ENCODE data around the gene GRN. TPM values are rescaled to one million over a fixed set of nuclear protein-coding genes. Genes with fewer than 3 reads are reported as not detected.
"Not testable (repeated sequence)": the region's sequence is repeated elsewhere in the genome, so short reads cannot be mapped to it uniquely, and the experiment has no call there.

The GRN gene
- total RNA-seq, 1 donor from 2014 or later = 270 TPM

DNA sequence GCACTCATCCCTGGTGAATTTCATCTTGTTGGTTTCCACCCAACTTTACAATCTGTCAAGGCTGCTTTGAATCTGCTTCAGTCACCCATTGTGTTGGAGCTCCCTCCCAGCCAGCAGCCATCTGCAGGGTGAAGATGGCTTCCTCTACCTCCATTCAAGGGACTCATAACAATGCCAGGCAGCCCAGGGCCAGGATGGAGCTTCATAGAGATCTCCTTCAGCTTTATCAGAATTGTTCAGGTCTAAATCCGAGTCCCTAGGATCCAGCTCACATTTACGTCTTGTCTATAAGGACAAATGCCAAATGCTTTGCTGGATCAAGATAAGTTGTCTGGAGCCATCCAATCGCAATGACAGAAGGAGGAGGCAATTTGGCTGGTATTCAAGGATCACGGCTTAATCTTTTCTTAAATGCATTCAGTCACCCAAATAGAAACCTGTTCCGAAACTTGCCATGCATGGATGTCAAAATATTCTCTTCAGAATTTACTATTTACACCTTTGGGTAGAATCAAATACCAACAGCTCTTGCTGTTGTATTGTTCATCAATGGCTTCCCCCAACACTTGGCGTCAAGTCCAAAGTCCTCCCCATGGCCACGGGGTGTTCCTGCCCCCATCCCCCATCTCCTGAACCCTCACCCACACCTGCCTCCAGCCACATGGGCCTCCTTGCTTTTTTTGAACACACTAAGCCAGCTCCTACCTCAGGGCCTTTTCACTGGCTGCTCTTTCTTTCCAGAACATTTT, 22.3 kb downstream of the GRN start:
- no peaks in the 10 kb centered on the region for H3K36me3 ChIP-seq (ENCODE audit: control insufficient read depth in 3 of 3, insufficient read depth in 3 of 3, low read length in 3 of 3)
- no peaks in the 10 kb centered on the region for H3K9me3 ChIP-seq (ENCODE audit: control insufficient read depth in 3 of 3, low read length in 3 of 3)
- no peak overlapping the region for H3K9ac ChIP-seq (ENCODE audit: low read depth in 1 of 3, low read length in 3 of 3)
- no peak overlapping the region for H3K27ac ChIP-seq (ENCODE audit: low read depth, low read length)
- H3K27me3 ChIP-seq (ENCODE audit: control insufficient read depth in 3 of 3, insufficient read depth in 3 of 3, low read length in 3 of 3) = peaks cover 6 to 28% (median 27%) of the 10 kb centered on the region in 3 donors
- H3K4me3 ChIP-seq (ENCODE audit: low read length in 3 of 3) = no peak overlapping the region
- peaks cover 0 to 5% (median 0%) of the 10 kb centered on the region in 3 donors for H3K4me1 ChIP-seq (ENCODE audit: control insufficient read depth in 3 of 3, insufficient read depth in 3 of 3, low read length in 3 of 3)

- H3K9me3 ChIP-seq (ENCODE audit: control insufficient read depth in 3 of 3, low read length in 3 of 3); H3K27ac ChIP-seq (ENCODE audit: low read depth, low read length); H3K4me1 ChIP-seq (ENCODE audit: control insufficient read depth in 3 of 3, insufficient read depth in 3 of 3, low read length in 3 of 3); H3K36me3 ChIP-seq (ENCODE audit: control insufficient read depth in 3 of 3, insufficient read depth in 3 of 3, low read length in 3 of 3); H3K9ac ChIP-seq (ENCODE audit: low read depth in 1 of 3, low read length in 3 of 3); H3K4me3 ChIP-seq (ENCODE audit: low read length in 3 of 3): not testable (repeated sequence)
- peaks cover 8 to 31% (median 28%) of the 10 kb centered on the region in 3 donors for H3K27me3 ChIP-seq (ENCODE audit: control insufficient read depth in 3 of 3, insufficient read depth in 3 of 3, low read length in 3 of 3)
Measured at GRCh38 chr17:44368391-44369243, 23.5 kb downstream of the GRN start.

DNA sequence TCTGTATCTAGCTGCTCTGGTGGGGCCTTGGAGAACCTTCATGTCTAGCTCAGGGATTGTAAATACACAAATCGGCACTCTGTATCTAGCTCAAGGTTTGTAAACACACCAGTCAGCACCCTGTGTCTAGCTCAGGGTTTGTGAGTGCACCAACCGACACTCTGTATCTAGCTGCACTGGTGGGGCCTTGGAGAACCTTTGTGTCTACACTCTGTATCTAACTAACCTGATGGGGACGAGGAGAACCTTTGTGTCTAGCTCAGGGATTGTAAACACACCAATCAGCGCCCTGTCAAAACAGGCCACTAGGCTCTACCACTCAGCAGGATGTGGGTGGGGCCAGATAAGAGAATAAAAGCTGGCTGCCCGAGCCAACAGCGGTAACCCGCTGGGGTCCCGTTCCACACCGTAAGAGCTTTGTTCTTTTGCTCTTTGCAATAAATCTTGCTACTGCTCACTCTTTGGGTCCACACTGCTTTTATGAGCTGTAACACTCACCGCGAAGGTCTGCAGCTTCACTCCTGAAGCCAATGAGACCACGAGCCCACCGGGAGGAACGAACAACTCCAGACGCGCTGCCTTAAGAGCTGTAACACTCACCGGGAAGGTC, 24.4 kb downstream of the GRN start:
- not testable (repeated sequence) for H3K9ac ChIP-seq (ENCODE audit: low read depth in 1 of 3, low read length in 3 of 3); H3K36me3 ChIP-seq (ENCODE audit: control insufficient read depth in 3 of 3, insufficient read depth in 3 of 3, low read length in 3 of 3); H3K4me1 ChIP-seq (ENCODE audit: control insufficient read depth in 3 of 3, insufficient read depth in 3 of 3, low read length in 3 of 3); H3K4me3 ChIP-seq (ENCODE audit: low read length in 3 of 3); H3K27ac ChIP-seq (ENCODE audit: low read depth, low read length); H3K9me3 ChIP-seq (ENCODE audit: control insufficient read depth in 3 of 3, low read length in 3 of 3)
- H3K27me3 ChIP-seq (ENCODE audit: control insufficient read depth in 3 of 3, insufficient read depth in 3 of 3, low read length in 3 of 3) = peaks cover 16 to 37% (median 32%) of the 10 kb centered on the region in 3 donors

DNA sequence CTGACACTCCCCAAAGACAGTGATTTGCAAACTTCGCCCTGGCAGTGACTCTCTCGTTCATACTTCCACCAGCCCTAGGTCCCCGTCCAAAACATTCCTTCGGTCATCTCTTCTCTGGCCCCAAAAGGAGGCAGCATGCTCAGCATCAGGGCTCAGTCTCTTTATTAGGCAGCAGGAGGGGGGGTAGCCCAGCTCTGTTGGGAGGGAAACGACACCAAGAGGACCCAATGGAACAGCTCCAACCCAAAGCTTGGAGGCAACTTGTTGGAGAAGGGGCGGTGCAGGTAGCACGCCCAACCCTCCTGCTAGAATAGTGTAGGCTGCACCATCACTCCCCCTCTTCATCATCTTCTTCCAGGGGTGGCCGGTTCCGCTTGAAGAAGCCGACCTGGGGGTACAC, 26.9 kb downstream of the GRN start:
- H3K4me3 ChIP-seq (ENCODE audit: low read length in 3 of 3) = no peak overlapping the region
- peaks cover 0 to 5% (median 0%) of the 10 kb centered on the region in 3 donors for H3K4me1 ChIP-seq (ENCODE audit: control insufficient read depth in 3 of 3, insufficient read depth in 3 of 3, low read length in 3 of 3)
- no peak overlapping the region for H3K9ac ChIP-seq (ENCODE audit: low read depth in 1 of 3, low read length in 3 of 3)
- H3K36me3 ChIP-seq (ENCODE audit: control insufficient read depth in 3 of 3, insufficient read depth in 3 of 3, low read length in 3 of 3) = no peaks in the 10 kb centered on the region
- peaks cover 25 to 48% (median 31%) of the 10 kb centered on the region in 3 donors for H3K27me3 ChIP-seq (ENCODE audit: control insufficient read depth in 3 of 3, insufficient read depth in 3 of 3, low read length in 3 of 3)
- no peaks in the 10 kb centered on the region for H3K9me3 ChIP-seq (ENCODE audit: control insufficient read depth in 3 of 3, low read length in 3 of 3)
- no peak overlapping the region for H3K27ac ChIP-seq (ENCODE audit: low read depth, low read length)

- Histone ChIP-seq H3K9ac (ENCODE audit: low read depth in 1 of 3, low read length in 3 of 3) (no peak overlapping the region), H3K36me3 (ENCODE audit: control insufficient read depth in 3 of 3, insufficient read depth in 3 of 3, low read length in 3 of 3) (no peaks in the 10 kb centered on the region), H3K4me3 (ENCODE audit: low read length in 3 of 3) (no peak overlapping the region), H3K9me3 (ENCODE audit: control insufficient read depth in 3 of 3, low read length in 3 of 3) (no peaks in the 10 kb centered on the region), H3K27ac (ENCODE audit: low read depth, low read length) (no peak overlapping the region), H3K4me1 (ENCODE audit: control insufficient read depth in 3 of 3, insufficient read depth in 3 of 3, low read length in 3 of 3) (peaks cover 0 to 5% (median 0%) of the 10 kb centered on the region in 3 donors), H3K27me3 (ENCODE audit: control insufficient read depth in 3 of 3, insufficient read depth in 3 of 3, low read length in 3 of 3) (peaks cover 25 to 41% (median 25%) of the 10 kb centered on the region in 3 donors)
Measured at GRCh38 chr17:44374306-44375195, 29.4 kb downstream of the GRN start.

- Histone ChIP-seq H3K27me3 (ENCODE audit: control insufficient read depth in 3 of 3, insufficient read depth in 3 of 3, low read length in 3 of 3) (peaks cover 30 to 44% (median 33%) of the 10 kb centered on the region in 3 donors), H3K4me3 (ENCODE audit: low read length in 3 of 3) (no peak overlapping the region), H3K4me1 (ENCODE audit: control insufficient read depth in 3 of 3, insufficient read depth in 3 of 3, low read length in 3 of 3) (peaks cover 0 to 5% (median 0%) of the 10 kb centered on the region in 3 donors), H3K9me3 (ENCODE audit: control insufficient read depth in 3 of 3, low read length in 3 of 3) (no peaks in the 10 kb centered on the region), H3K27ac (ENCODE audit: low read depth, low read length) (no peak overlapping the region), H3K9ac (ENCODE audit: low read depth in 1 of 3, low read length in 3 of 3) (no peak overlapping the region), H3K36me3 (ENCODE audit: control insufficient read depth in 3 of 3, insufficient read depth in 3 of 3, low read length in 3 of 3) (no peaks in the 10 kb centered on the region)
Measured at GRCh38 chr17:44375196-44376017, 30.3 kb downstream of the GRN start.

GRCh38 chr17:44376124-44376523, 31.0 kb downstream of the GRN start:
- H3K9ac ChIP-seq (ENCODE audit: low read depth in 1 of 3, low read length in 3 of 3) = no peak overlapping the region
- peaks cover 28 to 40% (median 35%) of the 10 kb centered on the region in 3 donors for H3K27me3 ChIP-seq (ENCODE audit: control insufficient read depth in 3 of 3, insufficient read depth in 3 of 3, low read length in 3 of 3)
- peaks cover 0 to 5% (median 0%) of the 10 kb centered on the region in 3 donors for H3K4me1 ChIP-seq (ENCODE audit: control insufficient read depth in 3 of 3, insufficient read depth in 3 of 3, low read length in 3 of 3)

DNA sequence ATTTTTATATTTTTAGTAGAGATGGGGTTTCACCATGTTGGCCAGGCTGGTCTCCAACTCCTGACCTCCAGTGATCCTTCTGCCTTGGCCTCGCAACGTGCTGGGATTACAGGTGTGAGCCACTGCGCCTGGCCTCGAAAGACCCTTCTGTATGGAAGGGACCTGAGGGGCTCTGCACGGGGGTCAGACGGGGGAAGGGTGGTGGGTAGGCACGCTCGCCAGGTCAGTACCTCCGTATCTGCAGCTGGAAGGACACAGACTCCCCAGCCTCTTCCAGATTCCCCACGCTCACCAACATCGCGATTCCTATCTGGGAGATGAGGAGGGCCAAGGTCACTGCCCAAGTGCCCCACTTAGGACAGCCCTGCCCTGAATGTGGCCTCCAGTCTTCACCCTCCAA, 31.7 kb downstream of the GRN start:
- Histone ChIP-seq H3K27ac (ENCODE audit: low read depth, low read length) (no peak overlapping the region), H3K4me3 (ENCODE audit: low read length in 3 of 3) (no peak overlapping the region), H3K4me1 (ENCODE audit: control insufficient read depth in 3 of 3, insufficient read depth in 3 of 3, low read length in 3 of 3) (peaks cover 0 to 5% (median 0%) of the 10 kb centered on the region in 3 donors), H3K27me3 (ENCODE audit: control insufficient read depth in 3 of 3, insufficient read depth in 3 of 3, low read length in 3 of 3) (peaks cover 28 to 39% (median 32%) of the 10 kb centered on the region in 3 donors), H3K9ac (ENCODE audit: low read depth in 1 of 3, low read length in 3 of 3) (no peak overlapping the region), H3K36me3 (ENCODE audit: control insufficient read depth in 3 of 3, insufficient read depth in 3 of 3, low read length in 3 of 3) (no peaks in the 10 kb centered on the region), H3K9me3 (ENCODE audit: control insufficient read depth in 3 of 3, low read length in 3 of 3) (no peaks in the 10 kb centered on the region)

More at GRCh38 chr17:44376124-44376523, 31.0 kb downstream of the GRN start:
- Histone ChIP-seq H3K27ac (ENCODE audit: low read depth, low read length) (no peak overlapping the region), H3K4me3 (ENCODE audit: low read length in 3 of 3) (no peak overlapping the region), H3K36me3 (ENCODE audit: control insufficient read depth in 3 of 3, insufficient read depth in 3 of 3, low read length in 3 of 3) (no peaks in the 10 kb centered on the region), H3K9me3 (ENCODE audit: control insufficient read depth in 3 of 3, low read length in 3 of 3) (no peaks in the 10 kb centered on the region)
